Central memory CD8-positive, alpha-beta T cell (primary cell): ENCODE measurements around the gene ID2.

Experiments
- ATAC-seq: fragments of 150-1000 bp; cut with Tn5 transposase; replicated peaks from 2 replicates; pipeline ENCODE4 v1.10.0; 2022; ENCODE audit warnings: mild to moderate bottlenecking, moderate FRiP score, moderate number of reproducible peaks; ENCODE audit not compliant: poor library complexity, severe bottlenecking; ENCODE audit errors: extremely low read depth
- DNase-seq, 2 donors: peaks; one replicate each; pipeline ENCODE4 v3.0.0; 2021; ENCODE audit warnings: low spot score in 2 of 2
- H3K27ac Mint-ChIP-seq: one replicate; pipeline ENCODE4 v1.8.0; 2022; ENCODE audit warnings: low read depth, mild to moderate bottlenecking, moderate library complexity, mixed read lengths
- H3K27me3 Mint-ChIP-seq: one replicate; pipeline ENCODE4 v1.8.0; 2022; ENCODE audit warnings: mixed read lengths
- H3K36me3 Mint-ChIP-seq: one replicate; pipeline ENCODE4 v1.8.0; 2022; ENCODE audit warnings: mild to moderate bottlenecking, moderate library complexity, mixed read lengths; ENCODE audit not compliant: insufficient read depth
- H3K4me1 Mint-ChIP-seq: one replicate; pipeline ENCODE4 v1.8.0; 2022; ENCODE audit warnings: mixed read lengths
- H3K4me3 Mint-ChIP-seq: one replicate; pipeline ENCODE4 v1.8.0; 2022; ENCODE audit warnings: mild to moderate bottlenecking, moderate library complexity, mixed read lengths
- H3K9me3 Mint-ChIP-seq: one replicate; pipeline ENCODE4 v1.8.0; 2022; ENCODE audit warnings: mixed read lengths

ID2 gene

GRCh38 chr2:8663997-8664396 is 17.9 kb upstream of the ID2 start:
- Mint-ChIP-seq H3K4me3 (no peak overlapping the region), H3K4me1 (peaks cover 6% of the 10 kb centered on the region), H3K27ac (peak overlapping the region; percentile 11), H3K27me3 (no peaks in the 10 kb centered on the region), H3K9me3 (no peaks in the 10 kb centered on the region), H3K36me3 (peaks cover 5% of the 10 kb centered on the region)
- DNase-seq = no peak
- no peak for ATAC-seq

DNA sequence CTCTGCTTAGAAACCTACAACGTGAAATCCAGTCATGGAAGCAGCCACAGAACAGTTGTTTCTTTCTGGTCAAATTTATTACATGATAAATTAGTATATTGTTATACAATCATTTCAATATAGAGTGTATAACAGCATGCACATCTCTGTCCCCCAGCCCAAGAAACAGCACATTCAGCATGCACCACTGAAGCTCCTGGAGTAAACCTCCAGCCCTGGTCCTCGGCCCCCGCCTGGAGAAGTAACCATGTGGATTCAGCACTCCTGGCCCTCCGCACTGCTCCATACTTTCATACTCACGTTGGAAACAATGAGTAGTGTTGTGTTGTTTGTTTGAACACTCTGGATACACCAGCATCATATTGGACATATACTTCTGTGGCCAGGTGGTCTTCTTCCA is 15.3 kb upstream of the ID2 start:
- no peak overlapping the region for H3K27ac Mint-ChIP-seq
- H3K9me3 Mint-ChIP-seq = no peaks in the 10 kb centered on the region
- DNase-seq (no peak), ATAC-seq (no peak)
- no peak overlapping the region for H3K4me3 Mint-ChIP-seq
- peaks cover 3% of the 10 kb centered on the region for H3K36me3 Mint-ChIP-seq
- peaks cover 6% of the 10 kb centered on the region for H3K4me1 Mint-ChIP-seq
- H3K27me3 Mint-ChIP-seq = no peaks in the 10 kb centered on the region

DNA sequence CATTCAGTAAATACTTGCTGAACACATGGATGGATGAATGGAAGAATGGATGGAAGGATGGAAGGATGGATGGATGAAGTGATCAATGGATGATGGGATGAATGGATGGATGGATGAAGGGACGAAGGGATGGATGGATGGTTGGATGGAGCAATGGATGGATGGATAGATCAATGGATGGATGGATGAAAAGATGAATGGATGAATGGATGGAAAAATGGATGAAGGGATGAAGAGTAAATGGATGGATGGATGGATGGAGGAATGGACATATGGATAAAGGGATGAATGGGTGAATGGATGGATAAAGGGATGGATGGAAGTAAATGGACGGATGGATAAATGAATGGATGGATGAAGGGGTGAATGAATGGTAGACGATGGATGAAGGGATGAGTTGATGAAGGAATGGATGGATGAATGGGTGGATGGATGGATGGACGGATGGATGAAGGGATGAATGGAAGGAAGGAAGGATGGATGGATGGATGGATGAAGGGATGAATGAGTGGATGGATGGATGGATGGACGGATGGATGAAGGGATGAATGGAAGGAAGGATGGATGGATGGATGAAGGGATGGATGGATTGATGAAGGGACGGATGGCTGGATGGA is 13.9 kb upstream of the ID2 start:
- Mint-ChIP-seq H3K27me3 (no peaks in the 10 kb centered on the region), H3K9me3 (no peaks in the 10 kb centered on the region), H3K36me3 (peaks cover 3% of the 10 kb centered on the region), H3K4me3 (no peak overlapping the region), H3K27ac (no peak overlapping the region), H3K4me1 (peaks cover 6% of the 10 kb centered on the region)
- no peak for ATAC-seq
- no peak for DNase-seq

GRCh38 chr2:8669157-8669817 is 12.6 kb upstream of the ID2 start:
- Mint-ChIP-seq H3K27ac (no peak overlapping the region), H3K4me3 (no peak overlapping the region), H3K27me3 (no peaks in the 10 kb centered on the region), H3K9me3 (peaks cover 8% of the 10 kb centered on the region), H3K36me3 (peaks cover 1% of the 10 kb centered on the region), H3K4me1 (peaks cover 4% of the 10 kb centered on the region)
- no peak for DNase-seq
- no peak for ATAC-seq

DNA sequence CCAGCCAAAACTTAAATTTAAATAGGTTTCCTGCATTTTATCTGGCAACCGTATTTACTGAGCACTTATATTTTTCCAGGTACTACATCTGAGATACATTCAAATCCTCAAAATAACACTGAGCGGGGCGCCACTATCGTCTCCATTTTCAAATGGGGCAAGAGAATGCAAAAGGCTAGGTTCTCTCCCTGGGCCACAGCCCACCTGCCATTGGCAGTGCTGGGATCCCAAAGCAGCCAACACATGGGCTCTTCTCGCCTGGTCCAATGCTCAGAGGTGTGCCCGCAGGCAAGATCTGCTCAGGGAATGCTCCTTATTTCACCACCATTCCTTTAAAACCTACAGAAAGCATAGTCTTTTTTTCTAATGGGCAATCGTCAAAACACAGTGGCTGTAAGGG is 11.3 kb upstream of the ID2 start:
- Mint-ChIP-seq H3K36me3 (no peaks in the 10 kb centered on the region), H3K9me3 (peaks cover 13% of the 10 kb centered on the region)
- no peak for ATAC-seq

GRCh38 chr2:8671176-8671575 is 10.7 kb upstream of the ID2 start:
- Mint-ChIP-seq H3K27ac (no peak overlapping the region), H3K36me3 (no peaks in the 10 kb centered on the region), H3K27me3 (no peaks in the 10 kb centered on the region), H3K4me3 (no peak overlapping the region), H3K4me1 (no peaks in the 10 kb centered on the region), H3K9me3 (peaks cover 13% of the 10 kb centered on the region)
- DNase-seq = no peak
- no peak for ATAC-seq

More for the DNA sequence above, 11.3 kb upstream of the ID2 start:
- no peak for DNase-seq
- no peaks in the 10 kb centered on the region for H3K4me1 Mint-ChIP-seq
- H3K27ac Mint-ChIP-seq = no peak overlapping the region
- no peaks in the 10 kb centered on the region for H3K27me3 Mint-ChIP-seq
- no peak overlapping the region for H3K4me3 Mint-ChIP-seq

DNA sequence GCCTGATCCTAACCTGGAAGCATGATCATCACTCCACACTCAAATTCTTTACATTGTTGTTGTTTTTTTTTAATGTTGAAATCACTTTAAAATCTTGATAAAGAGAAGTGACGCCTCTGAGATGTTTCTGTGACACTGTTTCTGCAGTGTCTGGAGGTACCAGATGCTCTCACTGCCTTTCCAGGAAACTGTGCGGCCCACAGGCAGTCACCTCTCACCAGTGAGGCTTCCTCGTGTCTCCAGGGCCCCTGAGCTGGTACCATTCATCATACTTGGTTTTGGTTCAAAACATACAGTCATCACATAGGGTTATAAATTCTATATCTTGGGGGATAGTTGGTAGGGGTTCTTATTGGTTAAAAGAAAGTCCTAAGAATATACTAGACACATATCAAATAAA is 10.1 kb upstream of the ID2 start:
- Mint-ChIP-seq H3K27ac (no peak overlapping the region), H3K9me3 (peaks cover 13% of the 10 kb centered on the region)
- ATAC-seq = no peak

DNA sequence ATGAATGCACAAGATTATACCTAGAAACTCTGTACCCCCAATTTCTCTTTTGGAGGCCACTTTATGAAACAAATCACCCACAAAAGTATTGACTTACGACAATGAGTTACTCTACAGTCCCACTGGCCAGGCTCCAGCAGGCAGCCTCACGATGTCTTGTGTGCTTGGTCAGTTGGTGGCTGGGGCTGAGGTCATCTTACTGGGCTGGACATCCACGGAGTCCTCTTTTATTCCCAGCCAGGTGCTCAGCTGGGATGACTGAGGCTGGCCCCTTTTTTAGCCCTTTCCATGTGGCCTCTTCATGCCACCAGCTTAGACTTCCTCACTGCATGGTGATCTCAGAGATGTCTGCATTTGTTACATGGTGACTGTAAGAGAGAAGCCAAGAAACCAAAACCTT is 8.9 kb upstream of the ID2 start:
- no peak for DNase-seq
- no peak overlapping the region for H3K27ac Mint-ChIP-seq
- H3K4me3 Mint-ChIP-seq = no peak overlapping the region
- peaks cover 13% of the 10 kb centered on the region for H3K9me3 Mint-ChIP-seq
- peaks cover 2% of the 10 kb centered on the region for H3K36me3 Mint-ChIP-seq
- H3K4me1 Mint-ChIP-seq = peaks cover 8% of the 10 kb centered on the region
- no peaks in the 10 kb centered on the region for H3K27me3 Mint-ChIP-seq
- ATAC-seq = no peak

More for the DNA sequence above, 10.1 kb upstream of the ID2 start:
- H3K4me1 Mint-ChIP-seq = no peaks in the 10 kb centered on the region
- no peak overlapping the region for H3K4me3 Mint-ChIP-seq
- H3K36me3 Mint-ChIP-seq = no peaks in the 10 kb centered on the region
- no peaks in the 10 kb centered on the region for H3K27me3 Mint-ChIP-seq
- DNase-seq = no peak

- peaks cover 4% of the 10 kb centered on the region for H3K36me3 Mint-ChIP-seq
- no peak overlapping the region for H3K27ac Mint-ChIP-seq
- ATAC-seq = no peak
- peaks cover 13% of the 10 kb centered on the region for H3K9me3 Mint-ChIP-seq
- H3K27me3 Mint-ChIP-seq = no peaks in the 10 kb centered on the region
- DNase-seq = no peak
- peaks cover 13% of the 10 kb centered on the region for H3K4me1 Mint-ChIP-seq
- no peak overlapping the region for H3K4me3 Mint-ChIP-seq
Measured at GRCh38 chr2:8673381-8673780, 8.5 kb upstream of the ID2 start.

DNA sequence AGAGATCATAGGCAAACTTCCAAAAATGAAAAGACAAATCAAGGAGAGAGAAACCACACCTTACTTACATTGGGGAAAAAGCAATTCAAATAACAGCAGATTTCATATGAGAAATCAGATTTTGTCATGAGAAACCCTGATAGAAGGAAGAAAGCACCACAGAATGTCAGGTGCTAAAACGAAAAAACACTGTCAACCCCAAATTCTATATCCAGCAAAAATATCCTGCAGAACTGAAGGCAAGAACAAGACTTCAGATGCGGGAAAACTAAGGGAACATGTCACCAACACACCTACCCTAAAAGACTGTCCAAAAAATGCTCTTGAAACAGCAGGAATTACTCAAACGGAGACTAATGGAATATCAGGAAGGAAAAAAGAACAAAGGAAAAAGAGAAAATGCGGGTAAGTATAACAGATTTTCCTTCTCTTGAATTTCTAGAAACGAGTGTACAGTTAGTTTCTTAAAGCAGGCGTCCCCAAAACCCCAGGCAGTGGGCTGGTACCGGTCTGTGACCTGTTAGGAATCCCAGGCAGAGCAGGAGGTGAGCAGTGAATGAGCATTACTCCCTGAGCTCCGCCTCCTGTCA is 7.3 kb upstream of the ID2 start:
- Mint-ChIP-seq H3K27ac (no peak overlapping the region), H3K27me3 (no peaks in the 10 kb centered on the region), H3K4me3 (no peak overlapping the region), H3K9me3 (peaks cover 13% of the 10 kb centered on the region), H3K36me3 (peaks cover 11% of the 10 kb centered on the region), H3K4me1 (peaks cover 21% of the 10 kb centered on the region)
- DNase-seq (no peak), ATAC-seq (no peak)

- H3K4me3 Mint-ChIP-seq = no peak overlapping the region
- H3K27ac Mint-ChIP-seq = no peak overlapping the region
- peaks cover 14% of the 10 kb centered on the region for H3K36me3 Mint-ChIP-seq
- H3K4me1 Mint-ChIP-seq = peaks cover 29% of the 10 kb centered on the region
- no peak for ATAC-seq
- H3K27me3 Mint-ChIP-seq = no peaks in the 10 kb centered on the region
- DNase-seq = no peak
- H3K9me3 Mint-ChIP-seq = peaks cover 13% of the 10 kb centered on the region
Measured at GRCh38 chr2:8675543-8675942, 6.3 kb upstream of the ID2 start.

DNA sequence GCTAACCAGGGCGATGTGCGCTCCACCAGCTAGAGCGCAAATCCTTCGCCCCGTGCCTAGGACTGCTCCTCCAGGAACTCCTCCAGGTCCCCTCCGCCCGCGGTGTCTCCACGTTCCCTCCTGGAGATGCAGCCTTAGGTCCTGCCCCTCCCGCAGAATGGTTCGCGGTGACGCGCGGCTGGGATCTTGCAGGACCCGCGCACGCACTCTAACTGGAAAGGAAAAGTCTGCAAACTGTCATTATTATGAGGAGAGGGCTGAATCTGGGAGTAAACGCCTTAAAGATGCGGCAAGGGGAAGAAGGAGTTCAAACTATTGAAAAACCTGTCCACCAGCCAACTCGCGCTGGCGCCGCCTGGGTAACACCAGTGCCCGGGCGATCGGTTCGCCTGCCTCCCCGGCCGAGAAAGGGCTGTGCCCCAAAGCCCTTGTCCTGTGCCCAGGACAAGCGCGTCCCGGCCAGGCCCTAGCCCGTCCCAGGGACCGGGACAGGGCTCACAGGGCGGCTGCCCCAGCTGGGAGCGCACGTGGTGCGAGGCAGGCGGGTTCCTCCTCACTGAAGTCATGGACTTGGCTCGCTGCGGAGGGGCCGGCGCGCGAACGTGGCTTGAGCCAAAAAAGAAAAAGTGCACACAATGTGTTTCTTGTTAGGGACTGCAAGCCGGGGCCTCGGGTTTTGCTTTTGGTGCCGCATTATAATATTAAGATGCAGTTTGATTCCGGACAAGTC is 5.5 kb upstream of the ID2 start:
- Mint-ChIP-seq H3K36me3 (peaks cover 21% of the 10 kb centered on the region), H3K27me3 (no peaks in the 10 kb centered on the region), H3K27ac (no peak overlapping the region), H3K4me3 (no peak overlapping the region), H3K4me1 (peaks cover 29% of the 10 kb centered on the region), H3K9me3 (peaks cover 13% of the 10 kb centered on the region)
- DNase-seq = no peak
- no peak for ATAC-seq
